ENCODE measurements around the gene SNX14. TPM values are rescaled to one million over a fixed set of nuclear protein-coding genes. Genes with fewer than 3 reads are reported as not detected.

SNX14 gene
- total RNA-seq, 4 donors from 2014 or later: 50.8 to 97.3 (median 76.9) TPM

GRCh38 chr6:85561750-85562357 is 31.8 kb downstream of the SNX14 start:
- WGBS, 2 donors: 91 to 92% methylated on average over 3 of the region's 3 CpGs
- no peak overlapping the region for H3K4me3 ChIP-seq
- H3K36me3 ChIP-seq: peaks cover 0 to 49% (median 0%) of the 10 kb centered on the region in 3 donors
- no peak for DNase-seq (ENCODE audit: low spot score in 2 of 2)
- no peaks in the 10 kb centered on the region for H3K4me1 ChIP-seq
- H3K27me3 ChIP-seq: no peaks in the 10 kb centered on the region
- H3K27ac ChIP-seq: no peak overlapping the region
- no peak for TF ChIP-seq EP300 (IDR thresholded peaks at IDR 0.05)
- TF ChIP-seq CTCF (IDR thresholded peaks at IDR 0.05): no peak
- no peak for TF ChIP-seq POLR2A (IDR thresholded peaks at IDR 0.05)
- no peaks in the 10 kb centered on the region for H3K9me3 ChIP-seq

GRCh38 chr6:85556992-85557668 is 36.5 kb downstream of the SNX14 start:
- Histone ChIP-seq H3K4me3 (no peak overlapping the region), H3K4me1 (no peaks in the 10 kb centered on the region), H3K9me3 (no peaks in the 10 kb centered on the region), H3K27ac (no peak overlapping the region), H3K36me3 (peaks cover 0 to 66% (median 0%) of the 10 kb centered on the region in 3 donors), H3K27me3 (no peaks in the 10 kb centered on the region)
- 83 to 86% methylated on average over 3 of the region's 3 CpGs for WGBS, 2 donors
- TF ChIP-seq EP300 (IDR thresholded peaks at IDR 0.05): no peak
- TF ChIP-seq POLR2A (IDR thresholded peaks at IDR 0.05): no peak
- TF ChIP-seq CTCF (IDR thresholded peaks at IDR 0.05): no peak
- DNase-seq (ENCODE audit: low spot score in 2 of 2): no peak

- Histone ChIP-seq H3K9me3 (no peaks in the 10 kb centered on the region), H3K27me3 (no peaks in the 10 kb centered on the region), H3K36me3 (peaks cover 0 to 64% (median 0%) of the 10 kb centered on the region in 3 donors), H3K4me1 (no peaks in the 10 kb centered on the region), H3K27ac (no peak overlapping the region), H3K4me3 (no peak overlapping the region)
- WGBS, 2 donors: 67 to 72% methylated on average over 3 of the region's 3 CpGs
- TF ChIP-seq EP300 (IDR thresholded peaks at IDR 0.05) (no peak), CTCF (IDR thresholded peaks at IDR 0.05) (no peak), POLR2A (IDR thresholded peaks at IDR 0.05) (no peak)
- DNase-seq (ENCODE audit: low spot score in 2 of 2): no peak
Measured at GRCh38 chr6:85552652-85553051, 41.0 kb downstream of the SNX14 start.

- no peaks in the 10 kb centered on the region for H3K27me3 ChIP-seq
- no peaks in the 10 kb centered on the region for H3K4me1 ChIP-seq
- DNase-seq (ENCODE audit: low spot score in 2 of 2): no peak
- H3K27ac ChIP-seq: no peak overlapping the region
- no peaks in the 10 kb centered on the region for H3K9me3 ChIP-seq
- TF ChIP-seq EP300 (IDR thresholded peaks at IDR 0.05): no peak
- no peak for TF ChIP-seq POLR2A (IDR thresholded peaks at IDR 0.05)
- no peak for TF ChIP-seq CTCF (IDR thresholded peaks at IDR 0.05)
- peaks cover 0 to 69% (median 0%) of the 10 kb centered on the region in 3 donors for H3K36me3 ChIP-seq
- no peak overlapping the region for H3K4me3 ChIP-seq
- WGBS, 2 donors: 71 to 73% methylated on average over 1 of the region's 1 CpG
Measured at GRCh38 chr6:85551264-85551663, 42.4 kb downstream of the SNX14 start.

GRCh38 chr6:85547719-85548118 is 45.9 kb downstream of the SNX14 start:
- peaks cover 0 to 73% (median 0%) of the 10 kb centered on the region in 3 donors for H3K36me3 ChIP-seq
- H3K27me3 ChIP-seq: no peaks in the 10 kb centered on the region
- H3K4me1 ChIP-seq: no peaks in the 10 kb centered on the region
- H3K4me3 ChIP-seq: no peak overlapping the region
- no peak for TF ChIP-seq CTCF (IDR thresholded peaks at IDR 0.05)
- TF ChIP-seq POLR2A (IDR thresholded peaks at IDR 0.05): no peak
- no peak for TF ChIP-seq EP300 (IDR thresholded peaks at IDR 0.05)
- no peak for DNase-seq (ENCODE audit: low spot score in 2 of 2)
- H3K9me3 ChIP-seq: no peaks in the 10 kb centered on the region
- H3K27ac ChIP-seq: no peak overlapping the region
